ENCODE results near the gene SGO2.
"Not testable (repeated sequence)": the region's sequence is repeated elsewhere in the genome, so short reads cannot be mapped to it uniquely, and the experiment has no call there.

SGO2 gene

GRCh38 chr2:200608341-200609027, 82.5 kb downstream of the SGO2 start:
- peak overlapping the region; percentile 52 for H3K27ac ChIP-seq
- no peak for TF ChIP-seq CTCF (conservative IDR thresholded peaks at IDR 0.05)

- no peak for TF ChIP-seq CTCF (conservative IDR thresholded peaks at IDR 0.05)
- peak overlapping the region; percentile 52; the same call in 1 of the 2 replicates for H3K27ac ChIP-seq
Measured at GRCh38 chr2:200609028-200609614, 83.1 kb downstream of the SGO2 start.

GRCh38 chr2:200610217-200610616, 84.2 kb downstream of the SGO2 start:
- H3K27ac ChIP-seq, result not testable (repeated sequence)

GRCh38 chr2:200613692-200614091, 87.7 kb downstream of the SGO2 start:
- no peak overlapping the region for H3K27ac ChIP-seq
- no peak for TF ChIP-seq CTCF (conservative IDR thresholded peaks at IDR 0.05)

GRCh38 chr2:200614249-200614648, 88.2 kb downstream of the SGO2 start:
- no peak overlapping the region for H3K27ac ChIP-seq
- TF ChIP-seq CTCF (conservative IDR thresholded peaks at IDR 0.05), result no peak

GRCh38 chr2:200615247-200615646, 89.2 kb downstream of the SGO2 start:
- H3K27ac ChIP-seq, result no peak overlapping the region
- no peak for TF ChIP-seq CTCF (conservative IDR thresholded peaks at IDR 0.05)

GRCh38 chr2:200616193-200616592, 90.2 kb downstream of the SGO2 start:
- no peak overlapping the region for H3K27ac ChIP-seq

More at GRCh38 chr2:200616193-200616592, 90.2 kb downstream of the SGO2 start:
- no peak for TF ChIP-seq CTCF (conservative IDR thresholded peaks at IDR 0.05)
